ENCODE results near the gene WDTC1.
A peak's percentile ranks its signal among the peaks of the same experiment; 100 is the strongest.
"Not testable (repeated sequence)": the region's sequence is repeated elsewhere in the genome, so short reads cannot be mapped to it uniquely, and the experiment has no call there.

The WDTC1 gene

DNA sequence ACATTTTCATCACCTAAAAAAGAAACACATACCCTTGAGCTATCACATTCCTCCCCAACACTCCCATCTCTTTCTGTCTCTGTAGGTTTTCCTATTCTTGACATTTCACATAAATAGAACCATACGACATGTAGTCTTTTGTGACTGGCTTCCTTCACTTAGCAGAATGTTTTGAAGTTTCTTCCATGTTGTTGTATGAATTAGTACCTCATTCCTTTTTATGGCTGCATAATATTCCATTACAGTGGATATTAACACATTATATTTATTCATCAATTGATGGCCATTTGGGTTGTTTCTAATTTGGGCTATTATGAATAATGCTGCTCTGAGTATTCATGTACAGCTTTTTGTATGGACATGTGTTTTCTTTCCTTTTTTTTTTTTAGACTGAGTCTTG is 11.8 kb downstream of the WDTC1 start:
- DNase-seq (ENCODE audit: low read depth) = no peak

DNA sequence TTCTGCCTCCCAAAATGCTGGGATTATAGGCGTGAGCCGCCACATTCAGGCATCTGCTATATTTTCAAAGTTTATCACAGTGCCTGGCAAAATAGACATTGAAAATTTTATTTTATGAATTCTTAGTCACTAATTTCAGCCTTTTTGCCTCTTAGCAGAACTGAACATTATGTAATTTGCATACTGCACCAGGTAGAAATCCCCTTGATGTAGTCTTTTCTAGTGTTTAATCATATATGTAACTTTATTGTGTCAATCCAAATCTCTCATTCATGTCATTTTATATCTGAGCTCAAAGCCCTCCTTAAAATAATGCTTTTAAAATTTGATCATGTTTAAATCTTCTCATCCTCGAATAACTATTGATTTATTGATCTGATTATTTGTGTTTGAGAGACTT is 19.2 kb downstream of the WDTC1 start:
- DNase-seq (ENCODE audit: low read depth) = no peak

DNA sequence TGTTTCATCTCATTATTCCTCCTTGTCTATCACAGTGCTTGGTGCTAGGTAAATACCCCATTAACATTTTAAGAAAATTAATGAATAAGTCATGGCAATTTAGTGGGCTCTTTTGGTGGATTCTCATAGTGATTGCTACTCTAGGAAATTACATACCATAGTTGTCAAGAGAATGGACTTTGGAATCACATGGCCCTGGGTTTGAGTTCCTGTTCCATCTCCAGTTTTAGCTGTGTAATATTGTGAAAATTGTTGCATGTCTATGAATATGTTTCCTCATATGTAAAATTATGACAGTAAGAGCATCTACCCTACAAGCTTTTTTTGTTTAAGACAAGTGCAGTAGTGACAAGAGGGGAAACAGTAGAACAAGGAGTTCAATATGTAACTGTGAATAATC is 20.7 kb downstream of the WDTC1 start:
- DNase-seq (ENCODE audit: low read depth) = no peak

DNA sequence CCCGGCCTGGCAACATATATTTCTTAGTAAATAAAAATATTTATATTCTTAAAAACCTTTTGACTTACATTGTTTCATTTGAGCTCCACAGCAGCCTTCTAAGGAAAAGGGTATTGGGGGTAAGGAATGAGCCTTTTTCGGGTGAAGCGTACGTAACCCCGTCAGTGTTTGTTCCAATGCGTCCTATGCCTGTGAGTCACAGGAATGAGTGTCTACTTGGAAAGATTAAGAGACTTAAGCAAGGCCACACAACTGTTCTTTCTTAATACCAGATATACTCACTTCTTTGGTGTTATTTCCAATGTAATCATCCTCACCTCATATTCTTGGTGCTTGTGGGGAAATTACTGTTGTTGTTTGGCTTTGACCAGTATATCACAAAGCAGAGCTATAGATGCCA is 22.7 kb downstream of the WDTC1 start:
- DNase-seq (ENCODE audit: low read depth) = no peak

DNA sequence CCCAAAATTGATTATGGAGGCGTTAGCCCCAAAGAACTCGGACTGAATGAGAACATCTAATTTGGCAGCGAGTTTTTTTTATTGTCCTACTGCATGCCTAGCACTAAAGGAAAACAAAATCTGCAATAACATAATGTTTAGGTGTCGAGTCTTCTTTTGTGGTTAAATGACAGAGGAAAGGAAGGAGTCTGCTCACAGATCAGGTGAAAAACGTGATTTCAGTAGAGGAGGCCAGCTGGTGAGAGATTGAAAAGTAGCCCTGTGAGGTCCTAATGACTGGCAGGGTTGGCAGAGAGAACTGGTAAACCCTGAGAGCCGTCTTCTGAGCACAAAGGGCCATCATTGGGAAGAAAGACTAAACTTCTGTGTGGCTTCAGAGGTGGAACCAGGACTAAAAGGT is 24.2 kb downstream of the WDTC1 start:
- no peak for DNase-seq (ENCODE audit: low read depth)

DNA sequence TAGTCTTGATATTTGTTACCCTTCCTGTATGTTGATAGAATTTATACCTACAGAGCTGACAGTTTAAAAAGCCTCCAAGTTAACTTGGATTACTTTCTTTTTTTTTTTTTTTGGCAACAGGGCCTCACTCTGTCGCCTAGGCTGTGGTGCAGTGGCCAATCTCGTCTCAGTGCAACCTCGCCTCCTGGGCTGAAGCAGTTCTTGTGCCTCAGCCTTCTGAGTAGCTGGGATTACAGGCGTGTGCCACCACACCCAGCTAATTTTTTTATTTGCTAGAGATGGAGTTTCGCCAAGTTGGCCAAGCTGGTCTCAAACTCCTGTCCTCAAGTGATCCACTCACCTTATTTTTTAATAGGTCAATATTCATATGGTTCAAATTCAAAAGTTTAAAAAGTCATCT is 32.7 kb downstream of the WDTC1 start:
- DNase-seq (ENCODE audit: low read depth) = no peak

DNA sequence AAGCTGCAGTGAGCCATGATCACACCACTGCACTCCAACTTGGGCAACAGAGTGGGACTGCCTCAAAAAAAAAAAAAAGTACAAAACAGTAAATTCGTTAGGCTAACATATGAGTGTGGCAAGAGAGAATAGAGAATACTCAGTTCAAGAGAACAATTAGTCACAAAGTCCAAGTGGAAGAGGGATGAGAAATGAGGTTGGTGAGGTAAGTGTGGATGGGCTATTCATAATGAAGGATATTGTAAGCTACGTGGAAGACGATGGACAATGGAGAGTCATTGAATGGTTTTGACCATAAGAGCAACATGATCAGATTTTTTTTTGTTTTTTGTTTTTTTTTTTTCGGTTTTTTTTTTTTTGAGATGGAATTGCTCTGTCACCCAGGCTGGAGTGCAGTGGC is 34.8 kb downstream of the WDTC1 start:
- DNase-seq (ENCODE audit: low read depth) = no peak

DNA sequence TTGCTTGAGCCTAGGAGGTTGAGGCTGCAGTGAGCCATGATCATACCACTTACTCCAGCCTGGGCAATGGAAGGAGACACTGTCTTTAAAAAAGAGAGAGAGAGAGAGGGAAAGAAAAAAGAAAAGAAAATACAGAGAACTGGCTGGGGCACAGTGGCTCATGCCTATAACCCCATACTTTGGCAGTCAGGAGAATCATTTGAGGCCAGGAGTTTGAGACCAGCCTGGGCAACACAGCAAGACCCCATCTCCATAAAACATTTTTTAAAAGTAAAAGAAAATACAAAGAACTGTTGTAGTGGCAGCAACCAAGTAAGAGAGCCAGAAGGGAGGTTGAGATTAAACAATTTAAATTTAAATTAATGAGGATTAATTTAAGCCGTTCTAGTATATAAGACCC is 39.8 kb downstream of the WDTC1 start:
- DNase-seq (ENCODE audit: low read depth) = no peak

DNA sequence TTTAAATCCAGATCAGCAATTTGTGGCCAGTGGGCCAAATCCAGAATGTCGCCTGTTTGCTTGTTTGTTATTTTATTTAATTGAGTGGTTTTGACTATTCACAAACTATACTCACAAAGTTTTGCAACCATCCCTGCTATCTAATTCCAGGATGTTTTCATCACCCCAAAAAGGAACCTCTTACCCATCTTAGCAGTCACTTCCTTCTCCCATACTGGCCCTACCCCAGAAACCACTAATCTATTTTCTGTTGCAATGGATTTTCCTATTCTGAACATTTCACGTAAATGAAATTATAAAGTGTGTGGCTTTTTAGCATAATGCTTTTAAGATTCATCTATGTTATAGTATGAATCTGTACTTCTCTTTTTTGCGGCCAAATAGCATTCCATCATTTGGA is 41.3 kb downstream of the WDTC1 start:
- DNase-seq (ENCODE audit: low read depth) = no peak

DNA sequence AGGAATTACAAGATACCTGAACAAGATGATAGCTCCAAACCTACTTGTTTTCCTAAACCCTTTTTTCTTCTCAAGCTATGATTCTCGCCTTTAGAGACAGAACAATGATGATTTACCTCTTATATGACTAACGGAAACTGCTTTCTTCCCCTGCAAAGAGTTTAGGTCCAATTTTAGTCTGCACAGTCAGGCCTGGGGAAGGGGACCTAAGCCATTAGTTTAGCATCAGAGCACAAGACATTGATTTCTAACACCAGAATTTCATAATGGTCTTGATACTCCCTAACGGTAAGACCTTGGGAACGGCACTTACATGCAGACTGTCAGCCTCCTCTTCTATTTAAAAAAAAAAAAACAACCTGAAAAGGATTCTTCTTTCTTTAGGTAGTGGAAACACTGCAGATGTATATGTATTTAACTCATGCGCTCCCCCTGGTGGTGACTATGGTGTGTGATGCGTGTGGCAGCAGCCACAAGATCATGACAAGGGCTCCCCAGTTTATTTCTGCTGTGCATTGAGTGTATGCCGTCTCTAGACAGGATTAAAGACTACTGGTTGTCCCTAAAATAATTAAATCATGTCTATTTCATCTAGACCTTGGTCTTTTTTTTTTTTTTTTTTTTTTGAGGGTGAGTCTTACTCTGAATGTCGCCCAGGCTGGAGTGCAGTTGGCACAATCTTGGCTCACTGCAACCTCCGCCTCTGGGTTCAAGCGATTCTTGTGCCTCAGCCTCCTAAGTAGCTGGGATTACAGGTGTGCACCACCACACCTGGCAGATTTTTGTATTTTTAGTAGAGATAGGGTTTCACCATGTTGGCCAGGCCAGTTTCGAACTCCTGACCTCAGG is 50.2 kb downstream of the WDTC1 start:
- peak; percentile 86 for DNase-seq (ENCODE audit: low read depth)

DNA sequence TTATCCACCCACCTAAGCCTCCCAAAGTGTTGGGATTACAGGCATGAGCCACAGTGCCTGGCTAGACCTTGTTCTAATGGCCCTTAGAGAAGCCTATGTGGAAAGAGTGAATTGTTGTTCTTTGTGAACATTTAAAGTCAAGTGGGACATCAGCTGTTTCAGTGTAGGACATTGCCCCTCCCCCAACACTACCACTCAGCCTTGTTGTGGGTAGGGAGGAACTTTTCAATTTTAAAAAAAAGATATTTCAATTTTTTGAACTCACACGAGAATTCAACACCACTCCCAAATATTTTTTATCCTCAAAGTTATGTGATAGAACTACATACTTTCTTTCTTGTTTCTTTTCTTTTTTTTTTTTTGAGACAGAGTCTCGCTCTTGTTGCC is 50.8 kb downstream of the WDTC1 start:
- no peak for DNase-seq (ENCODE audit: low read depth)

DNA sequence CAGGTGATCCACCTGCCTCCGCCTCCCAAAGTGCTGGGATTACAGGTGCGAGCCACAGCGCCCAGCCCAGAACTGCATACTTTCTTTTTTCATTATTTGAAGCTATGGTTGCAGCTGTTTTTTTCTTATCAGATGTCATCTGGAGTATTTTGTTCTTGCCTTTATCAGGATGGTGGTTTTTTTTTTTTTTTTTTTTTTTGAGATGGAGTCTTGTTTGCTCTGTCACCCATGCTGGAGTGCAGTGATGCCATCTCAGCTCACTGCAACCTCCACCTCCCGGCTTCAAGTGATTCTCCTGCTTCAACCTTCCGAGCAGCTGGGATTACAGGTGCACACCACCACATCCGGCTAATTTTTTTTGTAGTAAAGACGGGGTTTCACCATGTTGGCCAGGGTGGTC is 51.4 kb downstream of the WDTC1 start:
- DNase-seq (ENCODE audit: low read depth) = not testable (repeated sequence)

DNA sequence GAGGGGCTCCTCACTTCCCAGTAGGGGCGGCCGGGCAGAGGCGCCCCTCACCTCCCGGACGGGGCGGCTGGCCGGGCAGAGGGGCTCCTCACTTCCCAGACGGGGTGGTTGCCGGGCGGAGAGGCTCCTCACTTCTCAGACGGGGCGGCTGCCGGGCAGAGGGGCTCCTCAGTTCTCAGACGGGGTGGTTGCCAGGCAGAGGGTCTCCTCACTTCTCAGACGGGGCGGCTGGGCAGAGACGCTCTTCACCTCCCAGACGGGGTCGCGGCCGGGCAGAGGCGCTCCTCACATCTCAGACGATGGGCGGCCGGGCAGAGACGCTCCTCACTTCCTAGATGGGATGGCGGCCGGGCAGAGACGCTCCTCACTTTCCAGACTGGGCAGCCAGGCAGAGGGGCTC is 54.7 kb downstream of the WDTC1 start:
- not testable (repeated sequence) for DNase-seq (ENCODE audit: low read depth)

DNA sequence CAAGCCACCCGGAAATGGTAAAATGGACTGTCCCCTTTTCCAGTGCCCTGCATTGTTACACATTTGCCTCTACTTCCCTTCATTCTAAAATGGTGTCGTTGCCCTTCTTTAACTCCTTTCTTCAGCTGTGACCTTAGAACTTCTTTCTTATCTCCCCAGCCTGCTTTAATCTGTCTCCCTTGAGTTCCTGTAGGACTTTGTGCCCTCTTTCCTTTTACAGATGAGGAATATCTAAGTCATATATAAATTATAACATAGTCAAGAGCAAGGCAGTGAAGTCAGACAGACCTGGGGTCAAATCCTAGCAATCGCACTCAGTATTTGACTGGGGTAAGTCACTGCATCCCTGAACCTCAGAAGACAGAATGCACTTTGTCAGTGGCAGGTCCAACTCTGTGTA is 56.1 kb downstream of the WDTC1 start:
- no peak for DNase-seq (ENCODE audit: low read depth)

DNA sequence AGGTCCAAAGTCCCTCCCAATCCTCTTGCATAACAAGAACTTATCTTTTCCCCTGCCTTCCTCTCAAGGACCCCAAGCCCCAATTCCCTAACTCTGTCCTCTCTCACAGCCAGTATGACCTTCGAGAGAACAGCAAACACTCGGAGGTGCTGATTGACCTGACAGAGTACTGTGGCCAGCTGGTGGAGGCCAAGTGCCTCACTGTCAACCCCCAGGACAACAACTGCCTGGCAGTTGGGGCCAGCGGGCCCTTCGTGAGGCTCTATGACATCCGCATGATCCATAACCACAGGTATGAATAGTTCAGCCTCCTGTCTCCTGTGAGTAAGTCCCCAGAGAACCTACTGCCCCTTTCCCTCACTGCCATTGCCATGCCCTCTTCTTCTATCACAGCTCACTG is 57.7 kb downstream of the WDTC1 start:
- DNase-seq (ENCODE audit: low read depth) = no peak

DNA sequence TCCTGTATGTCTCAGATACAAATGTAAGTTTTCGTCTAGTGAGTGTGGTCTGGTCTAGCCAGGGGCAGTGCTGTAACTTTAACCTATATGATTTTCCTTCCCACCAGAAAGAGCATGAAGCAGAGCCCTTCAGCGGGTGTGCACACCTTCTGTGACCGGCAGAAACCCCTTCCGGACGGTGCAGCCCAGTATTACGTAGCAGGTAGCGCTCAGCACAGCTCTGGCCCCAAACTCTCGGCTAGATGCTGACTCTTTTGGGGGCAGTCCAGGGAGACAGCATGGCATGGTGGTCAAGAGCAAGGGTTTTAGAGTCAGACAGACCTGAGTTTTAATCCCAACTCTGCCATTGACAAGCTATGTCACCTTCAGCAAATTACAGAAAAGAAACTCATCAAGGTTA is 59.5 kb downstream of the WDTC1 start:
- DNase-seq (ENCODE audit: low read depth) = no peak

DNA sequence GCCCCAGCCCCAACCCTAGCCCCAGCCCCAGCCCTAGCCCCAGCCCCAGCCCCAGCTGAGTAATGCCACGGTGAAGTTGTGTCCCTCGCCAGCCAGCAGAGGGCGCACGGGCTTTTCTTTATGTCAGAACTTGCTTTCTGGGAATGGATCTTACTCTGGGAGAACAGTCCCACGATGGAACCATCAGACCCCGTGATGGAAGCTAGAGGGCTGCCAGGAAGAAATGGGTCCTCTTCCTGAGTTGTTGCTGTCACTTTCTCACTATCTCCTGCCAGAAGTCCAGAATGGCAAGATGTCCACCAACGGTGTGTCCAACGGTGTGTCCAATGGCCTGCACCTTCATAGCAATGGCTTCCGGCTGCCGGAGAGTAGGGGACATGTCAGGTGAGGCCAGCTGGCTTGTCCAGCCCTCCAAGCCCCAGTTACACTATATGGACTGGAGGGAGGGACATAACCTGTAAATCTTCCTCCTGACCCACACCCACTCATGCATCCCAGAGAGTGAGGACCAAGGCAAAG is 62.4 kb downstream of the WDTC1 start:
- DNase-seq (ENCODE audit: low read depth) = peak; percentile 62

DNA sequence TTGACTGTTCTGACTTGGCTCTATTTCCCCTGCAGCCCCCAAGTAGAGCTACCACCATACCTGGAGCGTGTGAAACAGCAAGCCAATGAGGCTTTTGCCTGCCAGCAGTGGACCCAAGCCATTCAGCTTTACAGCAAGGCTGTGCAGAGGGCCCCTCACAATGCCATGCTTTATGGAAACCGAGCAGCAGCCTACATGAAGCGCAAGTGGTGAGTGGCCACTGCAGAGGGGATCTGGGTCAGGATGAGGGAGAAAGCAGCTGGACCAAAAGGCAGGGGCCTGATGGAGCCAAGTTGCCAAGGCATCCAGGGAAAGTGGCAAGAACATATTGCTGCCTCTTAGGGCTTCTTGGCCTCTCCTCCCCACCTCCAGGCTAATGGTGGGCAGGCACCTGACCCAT is 63.5 kb downstream of the WDTC1 start:
- DNase-seq (ENCODE audit: low read depth) = no peak

DNA sequence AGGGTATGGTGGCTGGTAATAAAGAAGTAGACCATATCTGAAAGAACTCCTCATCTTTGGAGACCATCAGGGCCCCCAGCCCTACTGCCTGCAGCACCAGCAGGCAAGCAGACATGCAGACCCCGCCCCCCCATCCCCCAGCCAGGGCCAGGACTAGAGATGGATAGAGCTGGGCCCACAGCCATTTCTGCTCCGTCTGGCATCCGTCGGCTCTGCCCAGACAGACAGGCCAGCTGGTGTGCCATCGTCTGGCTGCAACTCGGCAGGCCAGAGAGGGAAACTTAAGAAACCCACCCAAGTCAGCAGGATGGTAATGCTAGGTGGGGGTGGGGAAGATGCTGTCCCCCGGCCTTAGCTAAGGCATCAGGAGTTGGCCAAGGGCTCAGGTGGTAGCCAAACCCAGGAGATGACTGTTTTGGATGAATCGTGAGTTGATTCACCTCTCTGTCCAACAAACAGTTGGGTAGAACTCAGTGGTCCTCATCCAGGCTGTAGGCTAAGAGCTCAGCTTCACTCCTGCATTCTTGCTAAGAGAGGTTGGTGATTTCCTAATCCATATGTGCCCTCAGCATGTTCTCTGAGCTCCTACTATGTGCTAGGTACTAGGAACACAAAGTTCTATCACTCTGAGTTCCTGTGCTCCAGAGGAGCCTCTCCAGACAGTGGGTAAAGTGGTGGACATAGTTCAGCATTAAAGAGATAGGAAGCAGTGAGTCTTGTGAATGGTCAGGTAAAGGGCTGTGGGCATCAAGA is 64.4 kb downstream of the WDTC1 start:
- no peak for DNase-seq (ENCODE audit: low read depth)

DNA sequence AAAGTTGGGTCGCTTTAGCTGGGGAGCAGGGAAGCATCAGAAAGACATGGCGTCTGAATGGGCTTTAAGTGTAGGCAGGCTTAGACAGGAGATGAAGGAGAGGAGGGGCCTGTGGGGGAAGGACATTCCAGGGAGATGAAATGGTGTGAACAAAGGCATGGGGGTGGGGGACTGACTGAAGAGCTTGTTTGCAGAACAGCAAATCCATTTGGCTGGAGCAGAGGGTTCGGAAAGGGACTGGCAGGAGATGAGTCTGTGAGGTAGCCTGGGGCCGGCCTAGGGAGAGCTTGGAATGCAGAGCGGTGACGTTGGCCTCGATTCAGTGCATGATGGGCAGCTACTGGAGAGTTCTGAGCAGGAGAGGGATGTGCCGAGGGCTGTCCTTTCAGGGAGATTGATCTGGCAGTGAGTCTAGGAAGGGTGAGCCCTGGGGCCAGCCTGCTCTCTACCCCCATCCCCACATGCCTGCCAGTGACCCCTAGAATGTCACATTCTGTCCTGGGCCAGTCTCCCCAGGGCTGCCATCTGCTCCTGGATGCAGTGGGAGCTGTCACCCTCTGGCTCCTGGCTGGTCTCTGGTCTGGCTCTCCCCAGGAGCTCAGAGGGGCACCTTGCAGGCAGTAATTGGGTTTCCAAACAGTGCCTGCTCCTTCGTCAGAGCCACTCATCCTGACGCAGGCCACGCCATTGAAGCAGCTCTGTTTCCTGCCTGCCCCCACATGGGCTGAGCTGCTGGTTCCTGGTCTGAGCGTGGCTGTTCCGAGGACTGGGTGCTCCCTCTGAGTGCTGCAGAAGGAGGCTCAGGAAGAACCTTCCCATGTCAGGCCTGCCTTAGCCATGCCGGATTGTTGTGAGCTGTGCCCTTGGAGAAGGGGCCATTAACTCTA is 65.2 kb downstream of the WDTC1 start:
- DNase-seq (ENCODE audit: low read depth) = no peak

DNA sequence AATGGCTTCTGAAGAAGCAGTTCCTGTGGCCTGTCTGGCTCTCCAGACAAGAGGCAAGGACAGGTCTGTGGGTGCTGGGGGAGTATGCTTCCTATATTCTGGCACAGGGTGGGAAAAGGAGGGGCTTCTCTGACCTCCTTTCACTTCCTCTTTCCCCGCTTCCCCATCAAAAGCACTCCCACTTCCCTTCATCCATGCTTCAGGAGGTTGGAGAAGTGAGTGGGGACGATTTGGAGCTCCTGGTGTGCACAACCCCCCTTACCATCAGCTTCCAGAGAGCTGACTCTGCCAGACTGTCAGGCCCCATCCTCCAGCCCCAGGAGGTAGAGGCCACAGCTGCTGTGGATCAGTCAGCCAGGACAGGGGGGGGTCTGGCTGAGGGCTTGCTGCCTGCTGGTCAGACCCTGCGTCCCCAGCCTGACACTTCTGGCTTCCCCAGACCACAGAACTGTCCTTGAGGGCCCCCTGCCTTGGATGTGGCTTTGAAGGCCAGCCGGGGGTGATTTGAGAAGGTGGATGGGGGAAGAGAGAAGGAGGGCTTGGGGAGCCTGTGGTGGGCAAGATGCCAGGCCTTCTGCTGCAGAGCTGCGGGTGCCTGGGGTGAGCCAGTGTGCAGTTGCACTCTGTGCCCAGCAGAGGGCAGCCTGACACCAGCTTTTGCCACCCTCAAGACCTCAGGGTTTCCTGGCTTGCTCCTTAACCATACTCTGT is 66.1 kb downstream of the WDTC1 start:
- peak; percentile 60 for DNase-seq (ENCODE audit: low read depth)

DNA sequence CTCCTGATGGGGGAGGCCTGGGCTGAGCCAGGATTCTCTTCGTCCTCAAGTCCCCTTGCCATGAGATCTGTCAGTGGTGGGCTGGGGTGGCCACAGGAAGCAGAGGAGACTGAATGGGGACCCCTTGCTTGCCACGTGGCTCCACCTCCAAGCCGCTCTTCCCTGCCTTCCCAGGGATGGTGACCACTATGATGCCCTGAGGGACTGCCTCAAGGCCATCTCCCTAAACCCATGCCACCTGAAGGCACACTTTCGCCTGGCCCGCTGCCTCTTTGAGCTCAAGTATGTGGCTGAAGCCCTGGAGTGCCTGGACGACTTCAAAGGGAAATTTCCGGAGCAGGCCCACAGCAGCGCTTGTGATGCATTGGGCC is 66.6 kb downstream of the WDTC1 start:
- DNase-seq (ENCODE audit: low read depth) = no peak

Measured in activated gamma-delta T cell treated with anti-CD3 and anti-CD28 coated beads, Interleukin-2, amount 50 U/mL, for 16 hours (primary cell).